GM12878 (cell line): Measurements from ENCODE around the gene EYA2. TPM values are rescaled to one million over a fixed set of nuclear protein-coding genes. Genes with fewer than 3 reads are reported as not detected.

Experiments
- ATAC-seq: fragments of 200-7000 bp; cut with Tn5 transposase; 3 replicates; pipeline ENCODE4 v1.9.1; 2020; ENCODE audit warnings: mild to moderate bottlenecking, moderate library complexity
- BruUV-seq: library from RNA; stranded (reverse); fragments of 400-500 nt; replicated peaks from 2 replicates; lab custom pipeline; 2021; lab: Mats Ljungman, UMichigan
- CTCF ChIA-PET: fragments of 300-600 bp; sonication (Branson Sonifier 250); formaldehyde crosslinking; extraction: SDS; loops from one replicate; lab custom pipeline; 2021; ENCODE audit warnings: inconsistent platforms; lab: Yijun Ruan, JAX
- POLR2A ChIA-PET: fragments of 350-600 bp; formaldehyde crosslinking; extraction: SDS; loops from one replicate; lab custom pipeline; 2021; ENCODE audit warnings: inconsistent platforms; lab: Charles Lee
- RAD21 ChIA-PET: fragments of 300-600 bp; sonication (Branson Sonifier 250); formaldehyde crosslinking; loops from one replicate; lab custom pipeline; 2023; ENCODE audit warnings: antibody characterized with exemption; ENCODE audit not compliant: unreplicated experiment; lab: Charles Lee
- SMC1A ChIA-PET: fragments of 300-600 bp; sonication (Branson Sonifier 250); formaldehyde crosslinking; loops from one replicate; lab custom pipeline; 2023; ENCODE audit not compliant: unreplicated experiment, uncharacterized antibody; lab: Charles Lee
- DNase-seq: peaks from one replicate; pipeline ENCODE4 v3.0.0-alpha.2; 2011; ENCODE audit warnings: low read depth, low spot score
- FAIRE-seq: peaks from 3 replicates; lab custom pipeline; 2011; peaks lifted over from hg19 to GRCh38; lab: Jason Lieb, UNC
- H2AFZ ChIP-seq: 2 replicates; pipeline ENCODE4 v1.6.0; 2011; ENCODE audit warnings: low read depth, low read length, control low read depth; ENCODE audit not compliant: control insufficient read depth
- H3K27ac ChIP-seq: 2 replicates; pipeline ENCODE4 v1.5.1; 2011; ENCODE audit warnings: control low read depth; ENCODE audit not compliant: control insufficient read depth, insufficient read depth
- H3K27me3 ChIP-seq, 2 experiments: replicated peaks in 1 of 2; 2 replicates each; pipeline versions ENCODE4 v1.6.0 to v1.6.1; 2011; ENCODE audit warnings: low read length in 1 of 2; ENCODE audit not compliant: control insufficient read depth in 2 of 2, insufficient read depth in 2 of 2
- H3K36me3 ChIP-seq, 2 experiments: 2 replicates each; pipeline ENCODE4 v1.5.1; 2011; ENCODE audit warnings: low read length in 1 of 2; ENCODE audit not compliant: control insufficient read depth in 2 of 2, insufficient read depth in 2 of 2
- H3K4me1 ChIP-seq: 2 replicates; pipeline ENCODE4 v1.6.1; 2011; ENCODE audit warnings: mild to moderate bottlenecking, low read length, moderate library complexity, mixed read lengths; ENCODE audit not compliant: control insufficient read depth, insufficient read depth
- H3K4me2 ChIP-seq: 2 replicates; pipeline ENCODE4 v1.6.0; 2011; ENCODE audit warnings: control low read depth; ENCODE audit not compliant: control insufficient read depth, insufficient read depth
- H3K4me3 ChIP-seq: fragments of 200-600 bp; sonication (generic); 2 replicates; pipeline ENCODE4 v1.5.1; 2016
- H3K79me2 ChIP-seq: 2 replicates; pipeline ENCODE4 v1.6.0; 2011; ENCODE audit warnings: low read length; ENCODE audit not compliant: control insufficient read depth, insufficient read depth
- H3K9ac ChIP-seq: 2 replicates; pipeline ENCODE4 v1.8.0; 2011; ENCODE audit warnings: low read length, control low read depth, mixed read lengths; ENCODE audit not compliant: control insufficient read depth, insufficient read depth
- H3K9me3 ChIP-seq: replicated peaks from 3 replicates; pipeline ENCODE4 v1.5.1; 2011; ENCODE audit warnings: mild to moderate bottlenecking, low read length; ENCODE audit not compliant: control insufficient read depth, insufficient read depth
- H4K20me1 ChIP-seq: 2 replicates; pipeline ENCODE4 v1.6.0; 2011; ENCODE audit not compliant: control insufficient read depth, insufficient read depth
- BCL3 ChIP-seq: IDR thresholded peaks from 2 replicates; pipeline ENCODE4 v1.6.1; 2011; ENCODE audit warnings: borderline replicate concordance, low read depth, mild to moderate bottlenecking, moderate library complexity, low read length; ENCODE audit not compliant: insufficient read depth, poor library complexity, severe bottlenecking
- CUX1 ChIP-seq: IDR thresholded peaks from 2 replicates; pipeline ENCODE4 v1.6.1; 2012; ENCODE audit warnings: improper control_type of control experiment, low read depth, low read length; ENCODE audit not compliant: insufficient replicate concordance
- SMARCA5 ChIP-seq: fragments of 450-650 bp; IDR thresholded peaks from 2 replicates; pipeline ENCODE4 v1.6.1; 2017; ENCODE audit warnings: mild to moderate bottlenecking
- WGBS: methylation state at CpG from one replicate; pipeline ENCODE4 v1.1.6; 2016; ENCODE audit warnings: low lambda C conversion rate; ENCODE audit not compliant: insufficient replicate concordance, insufficient coverage; ENCODE audit errors: missing lambda C conversion rate; 5-methylcytosine and 5-hydroxymethylcytosine counted together
- in situ Hi-C: fragments of 300-500 bp; cut with MboI; formaldehyde crosslinking; loops from 9 replicates; pipeline ENCODE4 v1.14.3; 2018; ENCODE audit warnings: mixed read lengths
- intact Hi-C: fragments of 100-400 bp; cut with micrococcal nuclease; formaldehyde crosslinking; loops from one replicate; pipeline ENCODE4 v1.14.2; 2022; ENCODE audit not compliant: unreplicated experiment
- polyA plus RNA-seq, 11 experiments: library from polyadenylated mRNA; depleted of rRNA in 4 of 11; unstranded in 6 of 11; stranded (reverse) in 5 of 11; fragments of >200 nt; fragmentation: Nextera tagmentation in 4 of 11; fragmentation: Illumina TruSeq in 1 of 11; extraction: Ambion mirVana in 4 of 11; extraction: Trizol in 1 of 11; gene quantifications; 1 replicate in 1 of 11; 2 replicates in 10 of 11; pipeline versions ENCODE4 v1.2.1 to v1.2.3, GENCODE V29; 2011 to 2016; ENCODE audit warnings: inconsistent platforms in 2 of 11, missing spikeins in 2 of 11, low read depth in 1 of 11
- total RNA-seq, 4 experiments: library from RNA; depleted of rRNA in 3 of 4; stranded (reverse); fragments of >200 nt in 3 of 4; fragmentation: Illumina TruSeq in 1 of 4; extraction: Trizol in 1 of 4; gene quantifications; 2 replicates each; pipeline versions ENCODE4 v1.2.1 to v1.2.3, GENCODE V29; 2013 to 2021

EYA2 gene
- total and polyA plus RNA-seq, 10 of the 15 experiments (the other 5 are each of a cell fraction or from before 2014, with no cell fraction given): 0.20 TPM; not detected in 9

- DNase-seq: no peak
- H3K27ac ChIP-seq: no peak overlapping the region
- TF ChIP-seq CUX1: no peak
- TF ChIP-seq SMARCA5: no peak
- no peak for TF ChIP-seq BCL3
- SMC1A ChIA-PET: no interaction called here
- ATAC-seq: no peak
- H3K27me3 ChIP-seq: no peaks in the 10 kb centered on the region
- intact Hi-C loops (no loop called here), in situ Hi-C loops (no loop called here)
- BruUV-seq: no TSS peak
- no peak overlapping the region for H2AFZ ChIP-seq
- no peaks in the 10 kb centered on the region for H3K4me1 ChIP-seq
- RAD21 ChIA-PET: no interaction called here
- H3K4me2 ChIP-seq: no peak overlapping the region
- no peaks in the 10 kb centered on the region for H3K79me2 ChIP-seq
- no peak overlapping the region for H3K9ac ChIP-seq
- no peak for FAIRE-seq
- no peaks in the 10 kb centered on the region; the same call in 2 of the 3 replicates for H3K9me3 ChIP-seq
- no peak overlapping the region for H3K4me3 ChIP-seq
- H3K36me3 ChIP-seq: no peaks in the 10 kb centered on the region
- H4K20me1 ChIP-seq: no peaks in the 10 kb centered on the region
- CTCF ChIA-PET: interaction anchor here (0.6 kb wide), 1 partner anchor 476 kb away, joined by 3 read pairs; no protein-coding TSS in a partner anchor
- WGBS: 58% methylated on average over 14 of the region's 14 CpGs
- POLR2A ChIA-PET: no interaction called here
These were observed 113.4 kb downstream of the EYA2 start for GRCh38 chr20:47007826-47008655.
